Small intestine (tissue), 7 donors: ENCODE results near the gene MAGI1. TPM values are rescaled to one million over a fixed set of nuclear protein-coding genes. Genes with fewer than 3 reads are reported as not detected.

Source experiments
- DNase-seq, 2 donors: peaks; one replicate each; pipeline versions ENCODE4 v3.0.0 to v3.0.0-alpha.2; 2013
- FAIRE-seq: peaks from 2 replicates; lab custom pipeline; 2012; peaks lifted over from hg19 to GRCh38; lab: Jason Lieb, UNC
- H3K27ac ChIP-seq, 3 donors: one replicate each; pipeline ENCODE4 v1.5.1; 2013; ENCODE audit warnings: low read length in 2 of 3, mild to moderate bottlenecking in 2 of 3, control low read depth in 1 of 3, inconsistent platforms in 1 of 3, low read depth in 1 of 3, moderate library complexity in 1 of 3
- H3K27me3 ChIP-seq, 3 donors: one replicate each; pipeline ENCODE4 v1.6.1; 2013; ENCODE audit warnings: low read length in 3 of 3, inconsistent platforms in 1 of 3; ENCODE audit not compliant: control insufficient read depth in 3 of 3, insufficient read depth in 3 of 3
- H3K36me3 ChIP-seq, 3 donors: one replicate each; pipeline ENCODE4 v1.6.1; 2013; ENCODE audit warnings: low read length in 3 of 3, inconsistent platforms in 1 of 3, low read depth in 1 of 3, mild to moderate bottlenecking in 1 of 3, moderate library complexity in 1 of 3; ENCODE audit not compliant: control insufficient read depth in 3 of 3, insufficient read depth in 2 of 3
- H3K4me1 ChIP-seq, 3 donors: one replicate each; pipeline ENCODE4 v1.6.1; 2013; ENCODE audit warnings: low read length in 2 of 3, inconsistent platforms in 1 of 3, low read depth in 1 of 3, mild to moderate bottlenecking in 1 of 3, moderate library complexity in 1 of 3; ENCODE audit not compliant: control insufficient read depth in 3 of 3, insufficient read depth in 2 of 3
- H3K4me3 ChIP-seq, 3 donors: one replicate each; pipeline ENCODE4 v1.5.1; 2013; ENCODE audit warnings: low read length in 3 of 3, control low read depth in 1 of 3, inconsistent platforms in 1 of 3, low read depth in 1 of 3, mild to moderate bottlenecking in 1 of 3, moderate library complexity in 1 of 3
- H3K9me3 ChIP-seq, 2 donors: one replicate each; pipeline ENCODE4 v1.6.1; 2013; ENCODE audit warnings: low read depth in 1 of 2, low read length in 1 of 2; ENCODE audit not compliant: control insufficient read depth in 2 of 2, insufficient read depth in 1 of 2
- WGBS, 3 donors: extraction: QIAGEN DNeasy Blood & Tissue Kit; methylation state at CpG; one replicate each; pipeline ENCODE4 v1.1.7; 2013; 5-methylcytosine and 5-hydroxymethylcytosine counted together
- polyA plus RNA-seq, 4 donors: library from polyadenylated mRNA; stranded (reverse) in 3 of 4; unstranded in 1 of 4; fragments of 200-250 nt in 3 of 4; fragments of 120-200 nt in 1 of 4; gene quantifications; one replicate each; pipeline versions ENCODE4 v1.2.1 to v1.2.3, GENCODE V29; 2013
- donor health status: healthy with polysubstance abuse.
- donor health status: control.
- donor health status: control.
- donor health status: Bipolar disorder and iron deficiency.
- donor health status: healthy.

Gene MAGI1
- polyA plus RNA-seq, 4 donors = 10.0 to 35.1 (median 12.6) TPM

- H3K4me1 ChIP-seq = peaks cover 0 to 11% (median 6%) of the 10 kb centered on the region in 3 donors
- 55 to 84% (median 74%) methylated on average over 3 of the region's 3 CpGs for WGBS, 3 donors
- no peaks in the 10 kb centered on the region for H3K36me3 ChIP-seq
- DNase-seq (no peak), FAIRE-seq (no peak)
- no peak overlapping the region for H3K4me3 ChIP-seq
- no peak overlapping the region for H3K27ac ChIP-seq
- H3K9me3 ChIP-seq = no peaks in the 10 kb centered on the region
- no peaks in the 10 kb centered on the region for H3K27me3 ChIP-seq
These were observed 629.5 kb downstream of the MAGI1 start for GRCh38 chr3:65409176-65409569.

- Histone ChIP-seq H3K4me1 (peaks cover 0 to 11% (median 6%) of the 10 kb centered on the region in 3 donors), H3K36me3 (no peaks in the 10 kb centered on the region), H3K27me3 (no peaks in the 10 kb centered on the region), H3K9me3 (no peaks in the 10 kb centered on the region), H3K27ac (peak overlapping the region in 1 of 3 donors; percentile 4), H3K4me3 (no peak overlapping the region)
- FAIRE-seq (no peak), DNase-seq (no peak)
- WGBS, 3 donors = 82 to 91% (median 89%) methylated on average over 6 of the region's 6 CpGs
These were observed 630.1 kb downstream of the MAGI1 start for GRCh38 chr3:65408531-65409175.

GRCh38 chr3:65406470-65406869, 632.2 kb downstream of the MAGI1 start:
- Histone ChIP-seq H3K36me3 (peaks cover 0 to 4% (median 0%) of the 10 kb centered on the region in 3 donors), H3K4me3 (no peak overlapping the region), H3K27me3 (no peaks in the 10 kb centered on the region), H3K27ac (no peak overlapping the region), H3K4me1 (no peaks in the 10 kb centered on the region), H3K9me3 (no peaks in the 10 kb centered on the region)
- FAIRE-seq (no peak), DNase-seq (peak in 1 of 2 donors; percentile 57)
- WGBS, 3 donors = 89 to 93% (median 89%) methylated on average over 4 of the region's 4 CpGs

- DNase-seq (no peak), FAIRE-seq (no peak)
- Histone ChIP-seq H3K36me3 (peaks cover 0 to 5% (median 0%) of the 10 kb centered on the region in 3 donors), H3K4me3 (no peak overlapping the region), H3K9me3 (no peaks in the 10 kb centered on the region), H3K27ac (no peak overlapping the region), H3K4me1 (no peaks in the 10 kb centered on the region), H3K27me3 (no peaks in the 10 kb centered on the region)
- WGBS, 3 donors = 82 to 88% (median 85%) methylated on average over 7 of the region's 7 CpGs
These were observed 636.1 kb downstream of the MAGI1 start for GRCh38 chr3:65402597-65402996.

GRCh38 chr3:65401359-65402305, 637.1 kb downstream of the MAGI1 start:
- 62 to 83% (median 76%) methylated on average over 10 of the region's 10 CpGs for WGBS, 3 donors
- H3K4me1 ChIP-seq = no peaks in the 10 kb centered on the region
- no peak for FAIRE-seq
- DNase-seq = no peak
- no peak overlapping the region for H3K27ac ChIP-seq
- H3K4me3 ChIP-seq = no peak overlapping the region
- no peaks in the 10 kb centered on the region for H3K9me3 ChIP-seq
- H3K27me3 ChIP-seq = no peaks in the 10 kb centered on the region
- H3K36me3 ChIP-seq = peaks cover 0 to 5% (median 0%) of the 10 kb centered on the region in 3 donors

- Histone ChIP-seq H3K4me1 (no peaks in the 10 kb centered on the region), H3K27me3 (no peaks in the 10 kb centered on the region), H3K9me3 (no peaks in the 10 kb centered on the region), H3K27ac (no peak overlapping the region), H3K4me3 (no peak overlapping the region), H3K36me3 (peaks cover 0 to 5% (median 0%) of the 10 kb centered on the region in 3 donors)
- DNase-seq = no peak
- FAIRE-seq = no peak
- WGBS, 3 donors = 82 to 88% (median 87%) methylated on average over 5 of the region's 5 CpGs
These were observed 637.8 kb downstream of the MAGI1 start for GRCh38 chr3:65400899-65401298.

- Histone ChIP-seq H3K4me3 (no peak overlapping the region), H3K9me3 (no peaks in the 10 kb centered on the region), H3K36me3 (peaks cover 0 to 8% (median 0%) of the 10 kb centered on the region in 3 donors), H3K4me1 (no peaks in the 10 kb centered on the region), H3K27ac (no peak overlapping the region), H3K27me3 (no peaks in the 10 kb centered on the region)
- FAIRE-seq = no peak
- DNase-seq = no peak
These were observed 639.8 kb downstream of the MAGI1 start for GRCh38 chr3:65398953-65399352.

GRCh38 chr3:65396078-65396477, 642.6 kb downstream of the MAGI1 start:
- no peaks in the 10 kb centered on the region for H3K27me3 ChIP-seq
- FAIRE-seq = no peak
- no peaks in the 10 kb centered on the region for H3K4me1 ChIP-seq
- no peak overlapping the region for H3K27ac ChIP-seq
- no peak overlapping the region for H3K4me3 ChIP-seq
- DNase-seq = no peak
- H3K9me3 ChIP-seq = no peaks in the 10 kb centered on the region
- H3K36me3 ChIP-seq = peaks cover 0 to 4% (median 0%) of the 10 kb centered on the region in 3 donors
